Tibial artery (tissue), 4 donors: ENCODE results near the gene LMAN2L.

ENCODE experiments used
- DNase-seq, 2 donors: peaks; one replicate each; pipeline ENCODE4 v3.0.0-alpha.2; 2019
- H3K27ac ChIP-seq, 2 donors: fragments of 200-600 bp; sonication (generic) in 1 of 2; 1 replicate in 1 of 2; 2 replicates in 1 of 2; pipeline ENCODE4 v1.5.1; 2018 to 2019; ENCODE audit warnings: mild to moderate bottlenecking in 1 of 2
- H3K27me3 ChIP-seq, 2 donors: fragments of 200-600 bp; sonication (generic) in 1 of 2; one replicate each; pipeline versions ENCODE4 v1.5.1 to v1.6.0; 2016 to 2019
- H3K36me3 ChIP-seq, 3 donors: fragments of 200-600 bp; sonication (generic) in 2 of 3; one replicate each; pipeline ENCODE4 v1.5.1; 2016 to 2019; ENCODE audit warnings: mild to moderate bottlenecking in 2 of 3
- H3K4me1 ChIP-seq, 4 donors: fragments of 200-600 bp; sonication (generic) in 2 of 4; 1 replicate in 3 of 4; 2 replicates in 1 of 4; pipeline ENCODE4 v1.5.1; 2016 to 2019
- H3K4me3 ChIP-seq, 2 donors: fragments of 200-600 bp; sonication (generic) in 1 of 2; 1 replicate in 1 of 2; 2 replicates in 1 of 2; pipeline ENCODE4 v1.5.1; 2018 to 2019; ENCODE audit warnings: mild to moderate bottlenecking in 2 of 2
- H3K9me3 ChIP-seq, 3 donors: fragments of 200-600 bp; sonication (generic) in 1 of 3; one replicate each; pipeline ENCODE4 v1.5.1; 2016 to 2019
- intact Hi-C: fragments of 100-400 bp; cut with DNase I; formaldehyde crosslinking; loops from one replicate; pipeline ENCODE4 v1.15.0; 2023; ENCODE audit warnings: low total_unique reads
- TF ChIP-seq, protein P1 (sequence below), 2 experiments: fragments of 200-600 bp in 1 of 2; fragments of 450-650 bp in 1 of 2; IDR thresholded peaks; one replicate each; pipeline ENCODE4 v1.5.1; 2017 to 2019; ENCODE audit warnings: antibody characterized with exemption in 2 of 2, mild to moderate bottlenecking in 1 of 2, moderate library complexity in 1 of 2

LMAN2L gene

DNA sequence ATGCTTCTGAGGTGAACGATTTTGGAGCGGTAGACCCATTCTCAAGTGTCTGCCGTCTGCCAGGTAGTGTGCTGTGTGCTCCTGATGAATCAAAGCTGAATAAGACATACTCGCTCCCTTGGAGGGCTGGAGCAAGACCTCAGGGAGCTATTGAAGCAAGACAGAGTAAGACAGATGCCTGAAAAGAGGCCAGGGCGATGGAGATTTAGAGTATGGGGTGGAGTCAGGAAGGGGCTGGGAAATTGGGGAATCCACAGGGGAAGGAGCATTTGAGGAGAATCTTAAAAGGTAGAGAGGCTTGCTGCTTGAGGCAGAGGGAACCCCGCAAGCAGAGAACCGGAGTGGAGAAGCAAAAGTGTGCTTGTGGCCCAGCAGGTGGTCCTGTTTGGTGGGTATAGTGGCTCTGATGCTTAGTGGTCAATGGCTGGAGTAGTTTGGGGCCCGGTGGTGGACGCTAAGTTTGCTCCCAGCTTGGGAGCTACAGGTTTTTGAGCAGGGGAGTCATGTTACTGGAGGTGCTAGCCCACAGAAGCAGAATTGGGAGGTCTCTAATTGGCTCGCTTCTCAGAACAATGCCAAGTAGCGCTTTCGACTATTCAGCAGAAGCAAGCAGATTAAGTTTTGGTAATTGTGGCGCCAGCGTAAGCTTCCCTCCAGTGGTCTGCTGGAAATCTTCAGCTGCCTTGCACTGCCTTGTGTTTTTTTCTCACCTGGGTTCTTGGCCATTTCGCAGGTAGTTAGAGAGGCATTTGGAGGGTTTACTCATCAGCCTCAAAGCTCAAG lies 22.9 kb upstream of the LMAN2L start:
- no peak for DNase-seq

DNA sequence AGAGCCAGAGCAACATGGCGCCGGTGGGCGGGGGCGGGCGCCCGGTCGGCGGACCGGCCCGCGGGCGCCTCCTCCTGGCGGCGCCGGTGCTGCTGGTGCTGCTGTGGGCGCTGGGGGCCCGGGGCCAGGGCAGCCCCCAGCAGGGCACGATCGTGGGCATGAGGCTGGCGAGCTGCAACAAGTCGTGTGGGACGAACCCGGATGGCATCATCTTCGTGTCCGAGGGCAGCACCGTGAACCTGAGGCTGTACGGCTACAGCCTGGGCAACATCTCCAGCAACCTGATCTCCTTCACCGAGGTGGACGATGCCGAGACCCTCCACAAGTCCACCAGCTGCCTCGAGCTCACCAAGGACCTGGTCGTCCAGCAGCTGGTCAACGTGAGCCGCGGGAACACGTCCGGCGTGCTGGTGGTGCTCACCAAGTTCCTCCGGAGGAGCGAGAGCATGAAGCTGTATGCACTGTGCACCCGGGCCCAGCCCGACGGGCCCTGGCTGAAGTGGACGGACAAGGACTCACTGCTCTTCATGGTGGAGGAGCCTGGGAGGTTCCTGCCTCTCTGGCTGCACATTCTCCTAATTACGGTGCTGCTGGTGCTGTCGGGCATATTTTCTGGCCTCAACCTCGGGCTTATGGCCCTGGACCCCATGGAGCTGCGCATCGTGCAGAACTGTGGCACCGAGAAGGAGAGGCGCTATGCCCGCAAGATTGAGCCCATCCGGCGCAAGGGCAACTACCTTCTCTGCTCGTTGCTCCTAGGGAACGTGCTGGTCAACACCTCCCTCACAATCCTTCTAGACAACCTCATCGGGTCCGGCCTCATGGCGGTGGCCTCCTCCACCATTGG lies 21.3 kb upstream of the LMAN2L start:
- Histone ChIP-seq H3K36me3 (no peaks in the 10 kb centered on the region), H3K4me3 (peak overlapping the region; percentile 62 to 78), H3K27ac (peak overlapping the region; percentile 82 to 83), H3K9me3 (no peaks in the 10 kb centered on the region), H3K4me1 (peaks cover 0 to 48% (median 38%) of the 10 kb centered on the region in 4 donors), H3K27me3 (no peaks in the 10 kb centered on the region)
- peak in 1 of 2 donors; percentile 29 for DNase-seq
- intact Hi-C loops = loop anchor here (5.0 kb wide), 1 partner anchor 124 kb away; the partner anchor contains the start of gene KANSL3
- TF ChIP-seq, protein P1, sequence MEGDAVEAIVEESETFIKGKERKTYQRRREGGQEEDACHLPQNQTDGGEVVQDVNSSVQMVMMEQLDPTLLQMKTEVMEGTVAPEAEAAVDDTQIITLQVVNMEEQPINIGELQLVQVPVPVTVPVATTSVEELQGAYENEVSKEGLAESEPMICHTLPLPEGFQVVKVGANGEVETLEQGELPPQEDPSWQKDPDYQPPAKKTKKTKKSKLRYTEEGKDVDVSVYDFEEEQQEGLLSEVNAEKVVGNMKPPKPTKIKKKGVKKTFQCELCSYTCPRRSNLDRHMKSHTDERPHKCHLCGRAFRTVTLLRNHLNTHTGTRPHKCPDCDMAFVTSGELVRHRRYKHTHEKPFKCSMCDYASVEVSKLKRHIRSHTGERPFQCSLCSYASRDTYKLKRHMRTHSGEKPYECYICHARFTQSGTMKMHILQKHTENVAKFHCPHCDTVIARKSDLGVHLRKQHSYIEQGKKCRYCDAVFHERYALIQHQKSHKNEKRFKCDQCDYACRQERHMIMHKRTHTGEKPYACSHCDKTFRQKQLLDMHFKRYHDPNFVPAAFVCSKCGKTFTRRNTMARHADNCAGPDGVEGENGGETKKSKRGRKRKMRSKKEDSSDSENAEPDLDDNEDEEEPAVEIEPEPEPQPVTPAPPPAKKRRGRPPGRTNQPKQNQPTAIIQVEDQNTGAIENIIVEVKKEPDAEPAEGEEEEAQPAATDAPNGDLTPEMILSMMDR (IDR thresholded peaks at IDR 0.05) = peak; percentile 41 to 79

More for the DNA sequence above, 22.9 kb upstream of the LMAN2L start:
- TF ChIP-seq, protein P1 (IDR thresholded peaks at IDR 0.05) = no peak
- peaks cover 0 to 11% (median 0%) of the 10 kb centered on the region in 3 donors for H3K36me3 ChIP-seq
- peaks cover 0 to 51% (median 38%) of the 10 kb centered on the region in 4 donors for H3K4me1 ChIP-seq
- H3K9me3 ChIP-seq = no peaks in the 10 kb centered on the region
- no peaks in the 10 kb centered on the region for H3K27me3 ChIP-seq
- peak overlapping the region; percentile 52 to 61 for H3K27ac ChIP-seq
- peak overlapping the region; percentile 40 to 78 for H3K4me3 ChIP-seq
- intact Hi-C loops = loop anchor here (5.0 kb wide), 1 partner anchor 125 kb away; the partner anchor contains the start of gene KANSL3

DNA sequence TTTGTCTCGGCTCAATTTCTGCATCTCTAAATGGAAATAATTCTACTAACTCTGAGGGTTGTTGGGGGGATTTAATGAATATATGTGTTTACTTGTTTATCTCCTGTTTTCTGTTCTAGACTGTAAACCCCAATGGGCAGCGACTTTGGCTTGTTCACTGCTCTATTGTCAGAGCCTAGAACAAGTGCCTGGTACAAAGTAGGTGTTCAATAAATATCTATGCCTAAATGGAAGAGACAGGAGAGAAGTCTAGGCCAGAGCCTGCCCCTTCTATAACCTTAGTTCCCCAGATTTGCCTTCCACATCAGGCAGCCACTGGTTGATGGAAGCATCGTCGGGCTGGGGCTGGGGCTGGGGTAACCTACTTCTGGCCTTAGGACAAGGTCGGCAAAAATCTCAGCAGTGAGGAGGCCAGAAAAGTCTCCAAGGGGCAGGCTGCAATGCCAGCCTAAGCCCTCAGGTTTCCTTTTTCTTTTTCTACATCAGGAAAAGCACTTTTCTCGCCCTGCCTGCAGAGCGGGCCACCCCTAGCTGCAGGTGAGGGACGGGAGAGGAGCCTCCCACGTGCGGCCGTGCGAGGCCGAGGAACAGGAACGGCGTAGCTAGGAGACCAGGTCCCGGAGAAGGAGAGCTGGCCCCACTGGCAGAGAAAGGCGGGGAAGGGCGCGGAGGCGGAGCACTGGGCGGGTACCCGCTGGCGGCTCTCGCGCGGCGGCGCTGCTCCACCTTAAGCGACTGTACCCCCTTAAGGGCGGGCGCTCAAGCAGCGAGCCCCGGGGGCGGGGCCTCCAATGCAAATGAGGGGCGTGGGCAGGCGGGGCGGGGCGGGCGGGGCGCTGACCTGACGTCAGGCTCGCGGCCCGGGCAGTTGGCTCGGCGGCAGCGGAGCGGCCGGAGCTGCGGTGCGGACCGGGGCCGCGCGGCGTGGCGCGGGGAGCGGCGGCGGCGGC lies 20.4 kb upstream of the LMAN2L start, which contains the start of gene CNNM4:
Gene CNNM4 (plus strand): TSS at position 867 of the 950 bp plus-strand sequence. CDS start 98 bp downstream, outside the sequence.
- DNase-seq = peak; percentile 92 to 97
- TF ChIP-seq, protein P1 (IDR thresholded peaks at IDR 0.05) = no peak
- Histone ChIP-seq H3K9me3 (no peaks in the 10 kb centered on the region), H3K36me3 (no peaks in the 10 kb centered on the region), H3K4me3 (peak within 1 kb of the TSS; percentile 62 to 78), H3K27me3 (no peaks in the 10 kb centered on the region), H3K4me1 (peaks cover 0 to 45% (median 37%) of the 10 kb centered on the region in 4 donors), H3K27ac (peak within 1 kb of the TSS; percentile 82 to 83)
- intact Hi-C loops = loop anchor here (5.0 kb wide), 1 partner anchor 123 kb away; the partner anchor contains the start of gene KANSL3

DNA sequence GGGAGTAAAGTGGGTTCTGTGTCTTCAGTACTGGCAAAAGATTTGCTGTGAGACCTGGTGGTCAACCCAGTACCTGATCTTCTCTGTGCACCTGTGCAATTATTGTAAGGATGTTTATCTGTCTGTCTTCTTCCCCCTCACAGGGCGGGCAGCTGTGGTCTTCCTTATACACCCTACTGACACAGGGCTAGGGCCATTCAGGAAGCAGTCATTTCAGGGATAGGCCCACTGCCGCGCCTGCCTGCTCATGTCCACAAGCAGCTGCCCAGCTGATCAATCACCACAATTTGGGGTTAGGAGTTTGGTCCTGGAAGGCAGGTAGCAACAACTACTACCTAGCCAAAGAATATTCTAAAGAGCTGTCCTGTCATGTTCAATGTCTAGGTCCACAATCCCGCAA lies 19.7 kb upstream of the LMAN2L start:
- Histone ChIP-seq H3K4me3 (no peak overlapping the region), H3K36me3 (no peaks in the 10 kb centered on the region), H3K4me1 (peaks cover 0 to 41% (median 35%) of the 10 kb centered on the region in 4 donors), H3K27me3 (no peaks in the 10 kb centered on the region), H3K9me3 (no peaks in the 10 kb centered on the region), H3K27ac (peak overlapping the region in 1 of 2 donors; percentile 83)
- no peak for DNase-seq
- TF ChIP-seq, protein P1 (IDR thresholded peaks at IDR 0.05) = no peak
- intact Hi-C loops = no loop called here
